Prostate gland (tissue), 2 donors: ENCODE results near the gene SLC7A6OS. TPM values are rescaled to one million over a fixed set of nuclear protein-coding genes. Genes with fewer than 3 reads are reported as not detected.

Experiments
- DNase-seq: peaks from one replicate; pipeline ENCODE4 v3.0.0-alpha.2; 2019; ENCODE audit warnings: low spot score
- H3K27ac ChIP-seq, 2 donors: fragments of 200-600 bp; sonication (generic); 2 replicates each; pipeline ENCODE4 v1.5.1; 2017 to 2019
- H3K27me3 ChIP-seq: fragments of 200-600 bp; sonication (generic); replicated peaks from 2 replicates; pipeline ENCODE4 v1.5.1; 2019; ENCODE audit not compliant: insufficient read depth
- H3K36me3 ChIP-seq, 2 donors: fragments of 200-600 bp; sonication (generic); 1 replicate in 1 of 2; 2 replicates in 1 of 2; pipeline versions ENCODE4 v1.5.1 to v1.8.1; 2017 to 2019
- H3K4me1 ChIP-seq: fragments of 200-600 bp; sonication (generic); replicated peaks from 2 replicates; pipeline ENCODE4 v1.5.1; 2019
- H3K4me3 ChIP-seq, 2 donors: fragments of 200-600 bp; sonication (generic); 2 replicates each; pipeline ENCODE4 v1.5.1; 2017 to 2019
- H3K9me3 ChIP-seq: fragments of 200-600 bp; sonication (generic); 2 replicates; pipeline ENCODE4 v1.5.1; 2017
- CTCF ChIP-seq, 4 experiments: fragments of 200-600 bp in 2 of 4; fragments of 450-650 bp in 2 of 4; sonication (generic) in 2 of 4; IDR thresholded peaks; 1 replicate in 3 of 4; 2 replicates in 1 of 4; pipeline ENCODE4 v1.5.1; 2016 to 2019; ENCODE audit warnings: antibody characterized with exemption in 4 of 4, mild to moderate bottlenecking in 2 of 4, moderate library complexity in 2 of 4
- POLR2A ChIP-seq: fragments of 450-650 bp; IDR thresholded peaks from one replicate; pipeline ENCODE4 v1.6.1; 2016; ENCODE audit warnings: antibody characterized with exemption, mild to moderate bottlenecking
- POLR2AphosphoS5 ChIP-seq: sonication (generic); formaldehyde crosslinking; IDR thresholded peaks from one replicate; pipeline ENCODE4 v1.6.1; 2017; ENCODE audit warnings: antibody characterized with exemption
- WGBS: methylation state at CpG from one replicate; pipeline ENCODE4 v1.1.5; 2018; 5-methylcytosine and 5-hydroxymethylcytosine counted together
- intact Hi-C: fragments of 100-400 bp; cut with DNase I; formaldehyde crosslinking; loops from one replicate; pipeline ENCODE4 v1.14.2; 2022
- total RNA-seq, 2 donors: library from RNA; depleted of rRNA; stranded (reverse); fragments of >200 nt; gene quantifications; one replicate each; pipeline ENCODE4 v1.1.0, GENCODE V29; 2016

Gene SLC7A6OS
- 10 to 100 TPM in 1 of 2 donors, 1 to 10 TPM in 1; 10.0 to 23.6 TPM for total RNA-seq

- peak; percentile 58 for TF ChIP-seq POLR2A
- TF ChIP-seq CTCF (IDR thresholded peaks at IDR 0.05), result peak in 3 of 4 experiments; percentile 15 to 46 (median 38)
- TF ChIP-seq POLR2AphosphoS5, result peak; percentile 98
- WGBS, result under 1% methylated on average over 61 of the region's 62 CpGs
- DNase-seq, result peak; percentile 91
- Histone ChIP-seq H3K36me3 (no peaks in the 10 kb centered on the region), H3K4me1 (peaks cover 8% of the 10 kb centered on the region), H3K27ac (peak within 1 kb of the TSS; percentile 70 to 72), H3K27me3 (no peaks in the 10 kb centered on the region), H3K4me3 (peak within 1 kb of the TSS; percentile 65 to 76), H3K9me3 (no peaks in the 10 kb centered on the region)
- intact Hi-C loops, result loop anchor here (5.0 kb wide), 1 partner anchor 49 kb away; the partner anchor contains the start of gene SLC7A6
These were observed at the start of gene SLC7A6OS, which contains the start of gene PRMT7 for GRCh38 chr16:68310774-68311511. Gene SLC7A6OS, minus strand, starts transcription at chr16:68310946. Its CDS starts 20 bp downstream, at chr16:68310926. Gene PRMT7, plus strand, starts transcription at chr16:68311019. Its CDS starts 4,961 bp downstream, at chr16:68315980.

DNA sequence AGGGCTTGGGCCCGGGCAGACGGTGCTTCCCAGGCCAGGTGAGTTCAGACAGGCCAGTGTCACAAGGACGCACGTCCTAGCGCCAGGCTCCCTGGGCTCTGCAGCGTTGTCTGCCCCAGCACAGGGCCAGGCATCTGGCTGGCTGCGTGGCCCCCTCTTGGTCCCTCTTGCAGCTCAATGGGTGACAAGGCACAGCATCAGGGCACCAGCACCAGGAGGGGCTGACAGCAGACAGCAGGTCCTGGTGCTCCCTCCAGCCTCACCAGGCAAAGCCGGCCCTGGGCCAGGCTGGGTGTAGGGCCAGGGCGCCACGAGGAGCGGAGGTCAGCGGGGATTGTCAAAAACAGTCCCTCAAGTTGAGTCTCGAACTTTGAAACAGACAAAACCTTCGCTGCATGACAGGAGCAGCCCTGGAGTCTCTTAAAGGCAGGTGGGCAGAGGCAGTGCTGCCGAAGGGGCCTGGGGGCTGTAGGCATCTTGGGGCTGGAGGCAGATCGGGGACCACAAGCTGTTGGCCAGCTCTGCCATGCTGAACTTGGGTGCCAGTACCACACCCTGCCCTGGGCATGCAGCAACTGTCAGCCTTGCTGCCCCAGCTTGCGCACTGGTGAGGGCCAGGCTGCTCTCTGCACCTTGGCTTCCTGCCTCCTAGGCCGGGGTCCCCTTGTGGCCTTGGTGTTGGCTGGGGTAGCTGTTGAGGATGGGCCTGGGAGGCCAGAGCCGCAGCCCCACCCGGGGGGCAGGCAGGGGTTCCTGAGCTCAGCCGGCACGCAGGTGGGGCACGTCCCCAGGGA is 48.8 kb upstream of the SLC7A6OS start:
- Histone ChIP-seq H3K27me3 (no peaks in the 10 kb centered on the region), H3K4me1 (peaks cover 3% of the 10 kb centered on the region), H3K9me3 (no peaks in the 10 kb centered on the region), H3K27ac (no peak overlapping the region), H3K36me3 (peaks cover 0 to 10% of the 10 kb centered on the region in 2 donors), H3K4me3 (no peak overlapping the region)
- no peak for DNase-seq
- WGBS, result 87% methylated on average over 17 of the region's 23 CpGs
- intact Hi-C loops, result no loop called here
- TF ChIP-seq POLR2AphosphoS5 (no peak), POLR2A (no peak), CTCF (IDR thresholded peaks at IDR 0.05) (no peak)

GRCh38 chr16:68358951-68359350 is 48.2 kb upstream of the SLC7A6OS start:
- TF ChIP-seq POLR2AphosphoS5 (no peak), CTCF (IDR thresholded peaks at IDR 0.05) (no peak), POLR2A (no peak)
- Histone ChIP-seq H3K4me3 (no peak overlapping the region), H3K36me3 (peaks cover 0 to 10% of the 10 kb centered on the region in 2 donors), H3K27me3 (no peaks in the 10 kb centered on the region), H3K4me1 (peaks cover 3% of the 10 kb centered on the region), H3K9me3 (no peaks in the 10 kb centered on the region), H3K27ac (no peak overlapping the region)
- intact Hi-C loops, result no loop called here
- 92% methylated on average over 13 of the region's 13 CpGs for WGBS
- DNase-seq, result no peak

DNA sequence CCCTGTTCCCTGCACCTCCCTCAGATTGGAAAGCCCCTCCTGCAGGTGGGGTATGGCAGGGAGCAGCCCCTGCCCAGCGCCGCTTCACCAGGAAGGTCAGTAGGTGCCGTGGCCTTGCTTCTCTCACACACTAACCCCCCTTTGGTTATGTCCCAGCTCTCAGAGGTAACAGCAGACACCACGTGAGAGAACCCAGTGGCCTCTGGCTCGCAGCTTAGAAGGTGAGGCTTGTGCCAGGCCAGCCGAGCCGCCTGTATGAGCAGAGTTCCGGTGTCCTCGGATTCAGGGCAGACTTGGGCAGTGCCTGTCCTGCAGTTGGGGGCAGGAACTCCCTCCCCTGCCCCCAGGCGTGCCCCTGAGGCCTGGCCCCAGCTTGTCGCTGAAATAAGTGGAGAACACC is 47.2 kb upstream of the SLC7A6OS start:
- H3K27ac ChIP-seq, result no peak overlapping the region
- H3K9me3 ChIP-seq, result no peaks in the 10 kb centered on the region
- intact Hi-C loops, result no loop called here
- H3K4me3 ChIP-seq, result no peak overlapping the region
- no peak for DNase-seq
- 94% methylated on average over 11 of the region's 11 CpGs for WGBS
- TF ChIP-seq CTCF (IDR thresholded peaks at IDR 0.05) (no peak), POLR2A (no peak), POLR2AphosphoS5 (no peak)
- peaks cover 3% of the 10 kb centered on the region for H3K4me1 ChIP-seq
- peaks cover 3 to 10% of the 10 kb centered on the region in 2 donors for H3K36me3 ChIP-seq
- no peaks in the 10 kb centered on the region for H3K27me3 ChIP-seq
